IMR-90 (cell line): ENCODE measurements around the gene DIP2C. TPM values are rescaled to one million over a fixed set of nuclear protein-coding genes. Genes with fewer than 3 reads are reported as not detected.

ENCODE experiments used
- ATAC-seq: fragments of 200-7000 bp; cut with Tn5 transposase; 2 replicates; pipeline ENCODE4 v1.9.1; 2020; ENCODE audit warnings: low read depth, mild to moderate bottlenecking, moderate library complexity
- BruUV-seq: library from RNA; stranded (reverse); fragments of 400-500 nt; replicated peaks from 2 replicates; lab custom pipeline; 2021; lab: Mats Ljungman, UMichigan
- CTCF ChIA-PET: fragments of 300-600 bp; formaldehyde crosslinking; extraction: SDS; loops from one replicate; lab custom pipeline; 2021; ENCODE audit warnings: antibody characterized with exemption; lab: Yijun Ruan, JAX
- POLR2A ChIA-PET: fragments of 300-600 bp; sonication (Branson Sonifier 250); formaldehyde crosslinking; loops from one replicate; lab custom pipeline; 2022; ENCODE audit warnings: antibody characterized with exemption; ENCODE audit not compliant: unreplicated experiment; lab: Charles Lee
- DNase-seq: peaks from one replicate; pipeline ENCODE4 v3.0.0; 2013
- H2AFZ ChIP-seq: replicated peaks from 2 replicates; pipeline ENCODE3; 2013; ENCODE audit warnings: low read length, mild to moderate bottlenecking; ENCODE audit not compliant: poor library complexity
- H2AK5ac ChIP-seq: 2 replicates; pipeline ENCODE4 v1.6.1; 2013; ENCODE audit warnings: low read depth, low read length, inconsistent platforms
- H2AK9ac ChIP-seq: replicated peaks from 2 replicates; pipeline ENCODE3; 2013; ENCODE audit warnings: mild to moderate bottlenecking, low read depth, low read length, moderate library complexity; ENCODE audit not compliant: poor library complexity
- H2BK120ac ChIP-seq: 2 replicates; pipeline ENCODE4 v1.6.1; 2013; ENCODE audit warnings: low read depth, low read length, inconsistent platforms
- H2BK15ac ChIP-seq: 3 replicates; pipeline ENCODE4 v1.6.1; 2013; ENCODE audit warnings: low read depth, low read length, inconsistent platforms
- H2BK20ac ChIP-seq: 2 replicates; pipeline ENCODE4 v1.6.1; 2013; ENCODE audit warnings: low read depth, mild to moderate bottlenecking, inconsistent platforms, low read length, moderate library complexity
- H2BK5ac ChIP-seq: 2 replicates; pipeline ENCODE4 v1.6.1; 2013; ENCODE audit warnings: mild to moderate bottlenecking, low read depth, low read length, inconsistent platforms; ENCODE audit not compliant: poor library complexity, severe bottlenecking
- H3K14ac ChIP-seq: replicated peaks from 2 replicates; pipeline ENCODE4 v1.6.1; 2013; ENCODE audit warnings: low read depth, low read length, inconsistent platforms
- H3K18ac ChIP-seq: 2 replicates; pipeline ENCODE4 v1.6.1; 2013; ENCODE audit warnings: low read depth, low read length, control low read depth
- H3K23ac ChIP-seq: 2 replicates; pipeline ENCODE4 v1.6.1; 2013; ENCODE audit warnings: low read depth, low read length, inconsistent platforms
- H3K27ac ChIP-seq: 2 replicates; pipeline ENCODE4 v1.5.1; 2013; ENCODE audit warnings: mild to moderate bottlenecking, control low read depth, low read length; ENCODE audit not compliant: insufficient read depth
- H3K27me3 ChIP-seq: 2 replicates; pipeline ENCODE4 v1.6.1; 2013; ENCODE audit warnings: low read length; ENCODE audit not compliant: control insufficient read depth, insufficient read depth
- H3K36me3 ChIP-seq: 2 replicates; pipeline ENCODE4 v1.6.1; 2013; ENCODE audit warnings: low read length, mixed read lengths; ENCODE audit not compliant: control insufficient read depth, insufficient read depth
- H3K4ac ChIP-seq: 2 replicates; pipeline ENCODE4 v1.6.1; 2013; ENCODE audit warnings: low read depth, low read length, inconsistent platforms
- H3K4me1 ChIP-seq: 2 replicates; pipeline ENCODE4 v1.6.1; 2013; ENCODE audit warnings: low read length, mixed read lengths; ENCODE audit not compliant: control insufficient read depth, insufficient read depth
- H3K4me2 ChIP-seq: 2 replicates; pipeline ENCODE4 v1.6.1; 2013; ENCODE audit warnings: low read depth, mild to moderate bottlenecking, control low read depth, low read length, moderate library complexity
- H3K4me3 ChIP-seq: 2 replicates; pipeline ENCODE4 v1.5.1; 2013; ENCODE audit warnings: low read depth, mild to moderate bottlenecking, control low read depth, low read length, moderate library complexity; ENCODE audit not compliant: insufficient read depth
- H3K56ac ChIP-seq: 2 replicates; pipeline ENCODE4 v1.6.1; 2013; ENCODE audit warnings: low read length, inconsistent platforms; ENCODE audit not compliant: insufficient read depth; ENCODE audit errors: extremely low read depth
- H3K79me1 ChIP-seq, 2 experiments: 2 replicates each; pipeline ENCODE4 v1.6.1; 2013; ENCODE audit warnings: low read length in 2 of 2, inconsistent platforms in 1 of 2, low read depth in 1 of 2
- H3K9ac ChIP-seq: 2 replicates; pipeline ENCODE4 v1.6.1; 2013; ENCODE audit warnings: low read depth, low read length, control low read depth
- H3K9me1 ChIP-seq: 2 replicates; pipeline ENCODE4 v1.6.1; 2013; ENCODE audit warnings: low read length, inconsistent platforms; ENCODE audit not compliant: insufficient read depth
- H3K9me3 ChIP-seq: 2 replicates; pipeline ENCODE4 v1.6.1; 2013; ENCODE audit warnings: low read length; ENCODE audit not compliant: control insufficient read depth, insufficient read depth
- H4K20me1 ChIP-seq: 2 replicates; pipeline ENCODE4 v1.6.1; 2013; ENCODE audit warnings: low read length, inconsistent platforms; ENCODE audit not compliant: insufficient read depth
- H4K5ac ChIP-seq: 2 replicates; pipeline ENCODE4 v1.6.1; 2013; ENCODE audit warnings: mild to moderate bottlenecking, low read depth, low read length, control low read depth
- H4K8ac ChIP-seq, 2 experiments: 2 replicates each; pipeline ENCODE4 v1.6.1; 2013; ENCODE audit warnings: low read depth in 2 of 2, low read length in 2 of 2, control low read depth in 1 of 2, inconsistent platforms in 1 of 2
- H4K91ac ChIP-seq: 2 replicates; pipeline ENCODE4 v1.6.1; 2013; ENCODE audit warnings: low read depth, low read length, inconsistent platforms; ENCODE audit not compliant: insufficient read depth
- BHLHE40 ChIP-seq: fragments of 150-350 bp; IDR thresholded peaks from 2 replicates; pipeline ENCODE4 v1.6.1; 2016; ENCODE audit warnings: mild to moderate bottlenecking, low read depth, low read length
- CEBPB ChIP-seq: IDR thresholded peaks from 2 replicates; pipeline ENCODE4 v1.6.1; 2012; ENCODE audit warnings: low read depth, low read length, improper control_type of control experiment
- CHD1 ChIP-seq: IDR thresholded peaks from 2 replicates; pipeline ENCODE4 v1.6.1; 2012; ENCODE audit warnings: low read depth, low read length, improper control_type of control experiment
- CTCF ChIP-seq: conservative IDR thresholded peaks from 2 replicates; pipeline ENCODE4 v1.5.1; 2012; ENCODE audit warnings: mild to moderate bottlenecking, low read depth, low read length, improper control_type of control experiment
- FOS ChIP-seq: fragments of 150-350 bp; IDR thresholded peaks from 2 replicates; pipeline ENCODE4 v1.6.1; 2016; ENCODE audit warnings: low read depth, low read length
- MAFK ChIP-seq: IDR thresholded peaks from 2 replicates; pipeline ENCODE4 v1.6.1; 2012; ENCODE audit warnings: low read depth, low read length, improper control_type of control experiment
- MAZ ChIP-seq: IDR thresholded peaks from 2 replicates; pipeline ENCODE4 v1.6.1; 2012; ENCODE audit warnings: low read depth, mild to moderate bottlenecking, low read length, improper control_type of control experiment, moderate library complexity, borderline replicate concordance
- MXI1 ChIP-seq: IDR thresholded peaks from 2 replicates; pipeline ENCODE4 v1.6.1; 2012; ENCODE audit warnings: low read depth, mild to moderate bottlenecking, low read length, moderate library complexity, borderline replicate concordance
- NFE2L2 ChIP-seq: fragments of 150-350 bp; IDR thresholded peaks from 2 replicates; pipeline ENCODE4 v1.6.1; 2016; ENCODE audit warnings: low read depth, mild to moderate bottlenecking, low read length
- POLR2A ChIP-seq: IDR thresholded peaks from 2 replicates; pipeline ENCODE4 v1.6.1; 2012; ENCODE audit warnings: mild to moderate bottlenecking, low read depth, low read length
- RAD21 ChIP-seq: IDR thresholded peaks from 2 replicates; pipeline ENCODE4 v1.6.1; 2012; ENCODE audit warnings: low read length, improper control_type of control experiment
- RCOR1 ChIP-seq: IDR thresholded peaks from 2 replicates; pipeline ENCODE4 v1.6.1; 2012; ENCODE audit warnings: mild to moderate bottlenecking, low read length, improper control_type of control experiment; ENCODE audit not compliant: insufficient replicate concordance
- RFX5 ChIP-seq: IDR thresholded peaks from 2 replicates; pipeline ENCODE4 v1.8.0; 2012; ENCODE audit warnings: low read depth, mild to moderate bottlenecking, low read length, moderate library complexity
- SMC3 ChIP-seq: fragments of 150-350 bp; IDR thresholded peaks from 2 replicates; pipeline ENCODE4 v1.6.1; 2016; ENCODE audit warnings: low read depth, mild to moderate bottlenecking, antibody characterized with exemption, low read length, moderate library complexity
- WGBS, 2 experiments: methylation state at CpG; one replicate each; pipeline versions ENCODE4 v1.1.5 to v1.1.7; 2013; ENCODE audit warnings: missing lambda C conversion rate in 2 of 2; ENCODE audit not compliant: insufficient read length in 1 of 2; ENCODE audit errors: extremely low coverage in 2 of 2; 5-methylcytosine and 5-hydroxymethylcytosine counted together
- dilution Hi-C: fragments of 300-500 bp; cut with HindIII; formaldehyde crosslinking; loops from one replicate; pipeline ENCODE4 v1.14.3; 2018; ENCODE audit warnings: low sequenced_read_pairs; ENCODE audit not compliant: unreplicated experiment
- in situ Hi-C: fragments of 300-500 bp; cut with MboI; formaldehyde crosslinking; loops from 3 replicates; pipeline ENCODE4 v1.14.3; 2019; ENCODE audit warnings: low sequenced_read_pairs, inconsistent platforms, mixed read lengths
- intact Hi-C: fragments of 100-400 bp; cut with micrococcal nuclease; formaldehyde crosslinking; loops from 2 replicates; pipeline ENCODE4 v1.10.0; 2022
- polyA plus RNA-seq, 3 experiments: library from polyadenylated mRNA; depleted of rRNA; stranded (reverse); fragments of >200 nt; gene quantifications; 2 replicates each; pipeline ENCODE4 v1.2.3, GENCODE V29; 2012; ENCODE audit warnings: low replicate concordance in 1 of 3
- total RNA-seq: library from RNA; depleted of rRNA; stranded (reverse); fragments of >200 nt; gene quantifications from 2 replicates; pipeline ENCODE4 v1.2.3, GENCODE V29; 2012
- TF ChIP-seq, protein P1 (sequence below): fragments of 150-350 bp; IDR thresholded peaks from 2 replicates; pipeline ENCODE4 v1.6.1; 2017; ENCODE audit warnings: mild to moderate bottlenecking, antibody characterized with exemption, low read length, low read depth
- TF ChIP-seq, protein P2 (sequence below): fragments of 150-350 bp; IDR thresholded peaks from 2 replicates; pipeline ENCODE4 v1.6.1; 2016; ENCODE audit warnings: low read depth, mild to moderate bottlenecking, low read length, moderate library complexity, borderline replicate concordance

DIP2C gene
- total and polyA plus RNA-seq, 2 of the 4 experiments (the other 2 are of a cell fraction), result 8.6 to 17.3 TPM

DNA sequence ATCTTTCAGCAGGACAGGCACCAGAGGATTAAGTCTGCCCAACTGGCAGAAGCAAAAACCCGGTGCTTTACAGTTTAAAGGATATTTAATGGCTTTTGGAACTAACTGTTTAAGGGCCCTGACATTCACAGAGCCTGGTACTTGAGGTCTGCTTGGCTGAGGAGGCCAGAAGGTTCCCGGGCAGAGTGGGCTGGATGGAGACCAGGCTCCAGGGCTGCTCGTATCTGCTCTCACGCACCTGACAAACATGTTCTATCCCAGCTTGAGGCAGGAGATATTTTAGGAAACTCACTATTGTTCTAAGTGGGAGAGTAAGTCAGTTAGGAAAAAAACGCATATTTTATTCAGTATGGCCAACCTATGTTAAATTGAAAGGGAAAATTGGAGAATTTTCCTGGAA is 410.8 kb downstream of the DIP2C start:
- Histone ChIP-seq H3K4me3 (no peak overlapping the region), H2BK120ac (no peak overlapping the region), H3K56ac (no peak overlapping the region), H2AK9ac (no peak overlapping the region), H2AFZ (no peak overlapping the region), H3K23ac (no peak overlapping the region), H4K5ac (no peak overlapping the region), H3K4me1 (peaks cover 7% of the 10 kb centered on the region), H3K9me3 (no peaks in the 10 kb centered on the region), H4K8ac (no peak overlapping the region), H3K14ac (no peak overlapping the region), H2BK5ac (no peak overlapping the region), H4K20me1 (no peaks in the 10 kb centered on the region), H3K36me3 (peaks cover 52% of the 10 kb centered on the region), H3K4me2 (no peak overlapping the region), H3K27ac (no peak overlapping the region), H3K4ac (no peak overlapping the region), H2AK5ac (no peak overlapping the region), H3K27me3 (no peaks in the 10 kb centered on the region), H4K91ac (no peak overlapping the region), H2BK20ac (no peak overlapping the region), H3K9me1 (peaks cover 24% of the 10 kb centered on the region; the same call in 1 of the 2 replicates), H2BK15ac (no peak overlapping the region), H3K9ac (no peak overlapping the region), H3K79me1 (peaks cover 2 to 21% of the 10 kb centered on the region in 2 experiments; a peak in 3 of 4 replicates), H3K18ac (no peak overlapping the region)
- ChIA-PET CTCF (no interaction called here), POLR2A (no interaction called here)
- dilution Hi-C loops (no loop called here), in situ Hi-C loops (no loop called here), intact Hi-C loops (no loop called here)
- DNase-seq, result no peak
- no peak for ATAC-seq
- no TSS peak for BruUV-seq
- 96% methylated on average over 5 of the region's 5 CpGs; no CpG with 5 or more reads in 1 of the 2 experiments for WGBS, 2 experiments
- TF ChIP-seq FOS, result no peak
- no peak for TF ChIP-seq MAZ
- TF ChIP-seq MAFK, result no peak
- no peak for TF ChIP-seq RAD21
- TF ChIP-seq, protein P1, sequence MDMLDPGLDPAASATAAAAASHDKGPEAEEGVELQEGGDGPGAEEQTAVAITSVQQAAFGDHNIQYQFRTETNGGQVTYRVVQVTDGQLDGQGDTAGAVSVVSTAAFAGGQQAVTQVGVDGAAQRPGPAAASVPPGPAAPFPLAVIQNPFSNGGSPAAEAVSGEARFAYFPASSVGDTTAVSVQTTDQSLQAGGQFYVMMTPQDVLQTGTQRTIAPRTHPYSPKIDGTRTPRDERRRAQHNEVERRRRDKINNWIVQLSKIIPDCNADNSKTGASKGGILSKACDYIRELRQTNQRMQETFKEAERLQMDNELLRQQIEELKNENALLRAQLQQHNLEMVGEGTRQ, result no peak
- TF ChIP-seq BHLHE40, result no peak
- no peak for TF ChIP-seq MXI1
- no peak for TF ChIP-seq RFX5
- TF ChIP-seq SMC3, result no peak
- no peak for TF ChIP-seq CEBPB
- TF ChIP-seq POLR2A, result no peak
- no peak for TF ChIP-seq CTCF
- TF ChIP-seq, protein P2, sequence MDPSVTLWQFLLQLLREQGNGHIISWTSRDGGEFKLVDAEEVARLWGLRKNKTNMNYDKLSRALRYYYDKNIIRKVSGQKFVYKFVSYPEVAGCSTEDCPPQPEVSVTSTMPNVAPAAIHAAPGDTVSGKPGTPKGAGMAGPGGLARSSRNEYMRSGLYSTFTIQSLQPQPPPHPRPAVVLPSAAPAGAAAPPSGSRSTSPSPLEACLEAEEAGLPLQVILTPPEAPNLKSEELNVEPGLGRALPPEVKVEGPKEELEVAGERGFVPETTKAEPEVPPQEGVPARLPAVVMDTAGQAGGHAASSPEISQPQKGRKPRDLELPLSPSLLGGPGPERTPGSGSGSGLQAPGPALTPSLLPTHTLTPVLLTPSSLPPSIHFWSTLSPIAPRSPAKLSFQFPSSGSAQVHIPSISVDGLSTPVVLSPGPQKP, result no peak
- TF ChIP-seq NFE2L2, result no peak
- TF ChIP-seq RCOR1, result no peak
- no peak for TF ChIP-seq CHD1
